Fibroblast of mammary gland (primary cell): ENCODE measurements around the gene MAML3.

Source experiments
- DNase-seq: peaks from one replicate; pipeline ENCODE4 v3.0.0-alpha.2; 2010; ENCODE audit warnings: low read depth
- H3K4me3 ChIP-seq: 2 replicates; pipeline ENCODE4 v1.5.1; 2011; ENCODE audit warnings: low read depth, mild to moderate bottlenecking, low read length, moderate library complexity; ENCODE audit not compliant: control insufficient read depth
- CTCF ChIP-seq: conservative IDR thresholded peaks from 2 replicates; pipeline ENCODE4 v1.5.1; 2011; ENCODE audit warnings: low read depth, low read length, inconsistent platforms; ENCODE audit not compliant: control insufficient read depth, insufficient read depth

MAML3 gene

GRCh38 chr4:139901531-139902320 is 252.3 kb downstream of the MAML3 start:
- H3K4me3 ChIP-seq = peak overlapping the region; percentile 43
- TF ChIP-seq CTCF = no peak
- DNase-seq = peak; percentile 54

GRCh38 chr4:139900964-139901376 is 253.0 kb downstream of the MAML3 start:
- no peak for TF ChIP-seq CTCF
- peak; percentile 47 for DNase-seq
- H3K4me3 ChIP-seq = no peak overlapping the region

- TF ChIP-seq CTCF = no peak
- H3K4me3 ChIP-seq = no peak overlapping the region
- DNase-seq = no peak
These were observed 254.6 kb downstream of the MAML3 start for GRCh38 chr4:139899346-139899745.

- no peak overlapping the region for H3K4me3 ChIP-seq
- no peak for DNase-seq
- TF ChIP-seq CTCF = no peak
These were observed 255.7 kb downstream of the MAML3 start for GRCh38 chr4:139898293-139898692.

- no peak for DNase-seq
- no peak for TF ChIP-seq CTCF
- H3K4me3 ChIP-seq = no peak overlapping the region
These were observed 257.8 kb downstream of the MAML3 start for GRCh38 chr4:139896091-139896604.

- DNase-seq = no peak
- H3K4me3 ChIP-seq = no peak overlapping the region
- no peak for TF ChIP-seq CTCF
These were observed 260.2 kb downstream of the MAML3 start for GRCh38 chr4:139893801-139894200.
